Astrocyte of the spinal cord (primary cell): ENCODE results near the gene NKIRAS2.
"Not testable (repeated sequence)": the region's sequence is repeated elsewhere in the genome, so short reads cannot be mapped to it uniquely, and the experiment has no call there.

Source experiments
- DNase-seq: peaks from one replicate; pipeline ENCODE4 v3.0.0; 2011; ENCODE audit warnings: low read depth, low spot score
- H3K4me3 ChIP-seq: 2 replicates; pipeline ENCODE4 v1.5.1; 2011; ENCODE audit warnings: low read depth, mild to moderate bottlenecking, low read length, moderate library complexity
- CTCF ChIP-seq: IDR thresholded peaks from 2 replicates; pipeline ENCODE4 v1.5.1; 2012; ENCODE audit warnings: low read depth, mild to moderate bottlenecking, low read length, inconsistent platforms
- in situ Hi-C: cut with HindIII; loops from 2 replicates; pipeline ENCODE4 v1.10.0; 2017; ENCODE audit warnings: low sequenced_read_pairs

Gene NKIRAS2

GRCh38 chr17:42018339-42018738 is 1.6 kb upstream of the NKIRAS2 start:
- no peak for TF ChIP-seq CTCF
- DNase-seq = no peak
- in situ Hi-C loops = no loop called here
- H3K4me3 ChIP-seq = peak overlapping the region; percentile 98

GRCh38 chr17:42018988-42019387 is 902 bp upstream of the NKIRAS2 start:
- TF ChIP-seq CTCF = no peak
- in situ Hi-C loops = no loop called here
- DNase-seq = no peak
- H3K4me3 ChIP-seq = no peak overlapping the region

- DNase-seq, in situ Hi-C loops: not testable (repeated sequence)
- H3K4me3 ChIP-seq = peak overlapping the region; percentile 98
These were observed 955 bp downstream of the NKIRAS2 start for GRCh38 chr17:42020845-42021244.

GRCh38 chr17:42023524-42024349 is 3.8 kb downstream of the NKIRAS2 start:
- TF ChIP-seq CTCF = no peak
- no peak overlapping the region for H3K4me3 ChIP-seq
- no peak for DNase-seq
- in situ Hi-C loops = no loop called here

- no peak for DNase-seq
- H3K4me3 ChIP-seq = no peak overlapping the region
- in situ Hi-C loops = no loop called here
- no peak for TF ChIP-seq CTCF
These were observed 5.3 kb downstream of the NKIRAS2 start for GRCh38 chr17:42025191-42025579.

GRCh38 chr17:42025936-42026335 is 6.0 kb downstream of the NKIRAS2 start:
- no peak overlapping the region for H3K4me3 ChIP-seq
- no peak for DNase-seq
- in situ Hi-C loops = no loop called here
- no peak for TF ChIP-seq CTCF

- DNase-seq = no peak
- no peak overlapping the region for H3K4me3 ChIP-seq
- no peak for TF ChIP-seq CTCF
- in situ Hi-C loops = no loop called here
These were observed 7.1 kb downstream of the NKIRAS2 start for GRCh38 chr17:42026857-42027589.
